AG09319 (cell line): ENCODE measurements around the gene ARF1.

Source experiments
- DNase-seq: peaks from one replicate; pipeline ENCODE4 v3.0.0-alpha.2; 2010; ENCODE audit warnings: low read depth; ENCODE audit errors: extremely low read depth
- CTCF ChIP-seq: IDR thresholded peaks from 2 replicates; pipeline ENCODE4 v1.5.1; 2011; ENCODE audit warnings: low read depth, mild to moderate bottlenecking, inconsistent platforms, low read length, moderate library complexity

Gene ARF1

GRCh38 chr1:228079013-228079412, 3.5 kb upstream of the ARF1 start:
- no peak for TF ChIP-seq CTCF
- no peak for DNase-seq

GRCh38 chr1:228079601-228080263, 2.8 kb upstream of the ARF1 start:
- no peak for DNase-seq
- TF ChIP-seq CTCF, result no peak

GRCh38 chr1:228081144-228081543, 1.4 kb upstream of the ARF1 start:
- TF ChIP-seq CTCF, result no peak
- no peak for DNase-seq

GRCh38 chr1:228081578-228082213, 812 bp upstream of the ARF1 start:
- no peak for DNase-seq
- no peak for TF ChIP-seq CTCF

GRCh38 chr1:228082918-228083870, 686 bp downstream of the ARF1 start:
- no peak for DNase-seq
- TF ChIP-seq CTCF, result no peak

GRCh38 chr1:228083871-228084278, 1.4 kb downstream of the ARF1 start:
- no peak for DNase-seq
- TF ChIP-seq CTCF, result no peak

- DNase-seq, result no peak
- no peak for TF ChIP-seq CTCF
These were observed 1.8 kb downstream of the ARF1 start for GRCh38 chr1:228084325-228084724.
